BE2C (cell line): ENCODE results near the gene ZCCHC24.
"Not testable (repeated sequence)": the region's sequence is repeated elsewhere in the genome, so short reads cannot be mapped to it uniquely, and the experiment has no call there.

ENCODE experiments used
- DNase-seq: peaks from one replicate; pipeline ENCODE4 v3.0.0-alpha.2; 2020
- H3K27me3 ChIP-seq: fragments of 250-450 bp; sonication (Bioruptor Pico); 2 replicates; pipeline ENCODE4 v1.5.1; 2020; ENCODE audit warnings: mild to moderate bottlenecking
- H3K36me3 ChIP-seq: fragments of 250-450 bp; sonication (Bioruptor Pico); 2 replicates; pipeline ENCODE4 v1.5.1; 2020; ENCODE audit warnings: mild to moderate bottlenecking
- H3K4me1 ChIP-seq: fragments of 250-450 bp; sonication (Bioruptor Pico); 2 replicates; pipeline ENCODE4 v1.5.1; 2020
- H3K4me3 ChIP-seq: 2 replicates; pipeline ENCODE4 v1.5.1; 2011; ENCODE audit warnings: low read depth, low read length
- H3K9me3 ChIP-seq: fragments of 250-450 bp; sonication (Bioruptor Pico); 2 replicates; pipeline ENCODE4 v1.5.1; 2020
- CTCF ChIP-seq: IDR thresholded peaks from 2 replicates; pipeline ENCODE4 v1.5.1; 2012; ENCODE audit warnings: mild to moderate bottlenecking, low read depth, low read length

ZCCHC24 gene

GRCh38 chr10:79339266-79339665 lies 106.2 kb downstream of the ZCCHC24 start:
- no peak overlapping the region for H3K4me3 ChIP-seq
- H3K9me3 ChIP-seq = no peaks in the 10 kb centered on the region
- no peaks in the 10 kb centered on the region for H3K27me3 ChIP-seq
- no peak for TF ChIP-seq CTCF
- DNase-seq = no peak
- no peaks in the 10 kb centered on the region for H3K36me3 ChIP-seq
- H3K4me1 ChIP-seq = no peaks in the 10 kb centered on the region

DNA sequence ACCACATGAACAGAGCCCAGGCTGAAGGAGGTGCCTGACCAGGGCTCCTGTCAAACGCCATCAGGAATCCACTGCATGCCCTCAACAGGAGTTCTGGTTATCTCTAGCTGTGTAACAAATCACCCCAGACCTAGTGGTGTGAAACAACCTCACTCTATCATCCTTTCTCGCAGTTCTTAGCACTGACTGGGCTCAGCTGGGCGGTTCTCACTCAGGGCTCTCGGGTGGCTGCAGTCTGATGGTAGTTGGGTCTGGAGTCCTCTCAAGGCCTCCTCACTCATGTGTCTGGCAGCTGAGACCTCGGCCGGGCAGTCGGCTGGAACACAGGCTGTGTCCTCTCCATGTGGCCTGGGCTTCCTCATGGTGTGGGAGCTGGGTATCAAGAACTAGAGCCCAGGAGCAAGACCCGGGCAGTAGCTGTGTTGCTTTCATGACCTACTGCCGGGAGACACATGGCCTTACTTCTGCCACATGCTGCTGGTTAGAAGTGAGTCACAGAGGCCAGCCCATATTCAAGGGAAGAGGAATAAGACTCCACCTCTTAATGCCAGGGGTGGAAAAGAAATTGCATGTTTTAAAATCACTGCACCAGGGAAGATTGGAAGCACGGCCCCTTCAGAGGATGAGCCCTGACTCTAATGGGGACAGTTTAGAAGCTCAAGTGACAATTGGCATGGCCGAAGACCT lies 107.5 kb downstream of the ZCCHC24 start:
- H3K27me3 ChIP-seq, H3K4me3 ChIP-seq, DNase-seq, H3K4me1 ChIP-seq, H3K9me3 ChIP-seq, H3K36me3 ChIP-seq: not testable (repeated sequence)

- DNase-seq = no peak
- Histone ChIP-seq H3K36me3 (no peaks in the 10 kb centered on the region), H3K4me1 (no peaks in the 10 kb centered on the region), H3K27me3 (no peaks in the 10 kb centered on the region), H3K4me3 (no peak overlapping the region), H3K9me3 (no peaks in the 10 kb centered on the region)
- TF ChIP-seq CTCF = no peak
Observed at GRCh38 chr10:79336739-79337138, 108.7 kb downstream of the ZCCHC24 start.

DNA sequence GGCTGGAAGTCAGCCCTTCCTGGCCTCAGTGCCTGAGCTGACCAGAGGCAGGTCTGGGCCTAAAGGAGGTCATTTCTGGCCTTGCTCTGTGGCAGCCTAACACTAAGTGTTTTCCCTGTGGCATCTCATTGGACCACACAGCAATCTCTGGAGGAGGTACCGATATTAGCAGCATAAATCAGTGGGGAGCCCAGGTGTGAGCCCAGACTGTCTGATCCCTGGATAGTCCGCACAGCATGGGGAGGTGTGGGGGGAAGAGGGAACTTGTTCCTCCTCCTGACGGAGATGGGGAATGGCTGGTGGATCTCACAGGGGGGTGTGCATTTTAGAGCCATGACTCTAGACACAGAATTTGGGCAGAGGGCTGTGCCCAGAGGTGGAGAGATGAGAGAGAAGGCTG lies 109.1 kb downstream of the ZCCHC24 start:
- no peak overlapping the region for H3K4me3 ChIP-seq
- DNase-seq = no peak
- H3K9me3 ChIP-seq = no peaks in the 10 kb centered on the region
- no peak for TF ChIP-seq CTCF
- no peaks in the 10 kb centered on the region for H3K36me3 ChIP-seq
- H3K27me3 ChIP-seq = no peaks in the 10 kb centered on the region
- H3K4me1 ChIP-seq = no peaks in the 10 kb centered on the region

- H3K4me1 ChIP-seq = no peaks in the 10 kb centered on the region
- no peak for DNase-seq
Observed at GRCh38 chr10:79335470-79336235, 109.8 kb downstream of the ZCCHC24 start.

GRCh38 chr10:79335094-79335469 lies 110.3 kb downstream of the ZCCHC24 start:
- no peak for TF ChIP-seq CTCF
- H3K4me1 ChIP-seq = no peaks in the 10 kb centered on the region
- no peak overlapping the region for H3K4me3 ChIP-seq

More at GRCh38 chr10:79335470-79336235, 109.8 kb downstream of the ZCCHC24 start:
- TF ChIP-seq CTCF = no peak
- no peaks in the 10 kb centered on the region for H3K9me3 ChIP-seq
- H3K4me3 ChIP-seq = no peak overlapping the region
- H3K36me3 ChIP-seq = no peaks in the 10 kb centered on the region
- H3K27me3 ChIP-seq = no peaks in the 10 kb centered on the region

More at GRCh38 chr10:79335094-79335469, 110.3 kb downstream of the ZCCHC24 start:
- Histone ChIP-seq H3K27me3 (no peaks in the 10 kb centered on the region), H3K36me3 (no peaks in the 10 kb centered on the region), H3K9me3 (no peaks in the 10 kb centered on the region)
- no peak for DNase-seq
